NB4 (cell line): ENCODE data around the gene EMC1.

Experiments used
- CTCF ChIP-seq: IDR thresholded peaks from one replicate; pipeline ENCODE4 v1.5.1; 2012; ENCODE audit warnings: low read depth, low read length
- MYC ChIP-seq: IDR thresholded peaks from 2 replicates; pipeline ENCODE4 v1.6.1; 2011; ENCODE audit warnings: low read depth, low read length
- POLR2A ChIP-seq: IDR thresholded peaks from 2 replicates; pipeline ENCODE4 v1.6.1; 2011; ENCODE audit warnings: mild to moderate bottlenecking; ENCODE audit not compliant: insufficient read length; ENCODE audit errors: extremely low read depth
- TF ChIP-seq, protein P1 (sequence below): IDR thresholded peaks from 2 replicates; pipeline ENCODE4 v1.6.1; 2011; ENCODE audit warnings: low read depth, low read length

DNA sequence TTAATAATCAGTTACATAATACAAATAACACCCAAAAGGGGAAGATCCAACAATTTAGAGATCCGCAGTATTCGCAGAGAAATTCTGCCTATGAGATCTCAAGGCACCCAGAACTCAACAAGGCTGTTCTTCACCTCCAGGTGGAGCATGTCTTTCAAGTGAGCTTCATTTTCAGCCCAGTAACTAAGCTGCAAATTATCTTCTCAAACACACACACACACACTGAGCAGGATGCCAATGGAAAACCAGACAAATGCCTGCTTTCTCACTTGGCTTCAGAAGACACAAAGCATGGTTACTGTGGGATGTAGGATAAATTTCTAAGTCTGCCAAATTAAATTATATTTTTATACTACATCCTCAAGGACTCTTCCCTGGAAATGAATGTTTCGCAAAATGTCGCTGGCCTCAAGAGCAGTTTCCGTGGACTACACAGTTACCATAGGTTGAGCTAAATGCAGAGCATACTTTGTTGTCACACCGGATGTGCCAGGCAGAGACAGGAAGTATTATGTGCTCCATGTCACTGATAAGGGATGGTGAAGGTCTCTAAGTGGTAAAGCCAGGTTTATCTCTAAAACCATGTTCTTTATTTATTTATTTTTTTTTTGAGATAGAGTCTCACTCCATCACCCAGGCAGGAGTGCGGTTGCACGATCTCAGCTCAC, 71.6 kb downstream of the EMC1 start:
- TF ChIP-seq CTCF (peak; percentile 13), POLR2A (no peak), MYC (no peak)
- TF ChIP-seq, protein P1, sequence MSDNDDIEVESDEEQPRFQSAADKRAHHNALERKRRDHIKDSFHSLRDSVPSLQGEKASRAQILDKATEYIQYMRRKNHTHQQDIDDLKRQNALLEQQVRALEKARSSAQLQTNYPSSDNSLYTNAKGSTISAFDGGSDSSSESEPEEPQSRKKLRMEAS, result no peak
